Activated CD4-positive, alpha-beta T cell treated with anti-CD3 and anti-CD28 coated beads, Interleukin-2, amount 50 U/mL, for 16 hours (primary cell): ENCODE measurements around the gene IGFBP7.

Experiments used
- DNase-seq: peaks from one replicate; pipeline ENCODE4 v3.0.0-alpha.2; 2020

Gene IGFBP7, protein sequence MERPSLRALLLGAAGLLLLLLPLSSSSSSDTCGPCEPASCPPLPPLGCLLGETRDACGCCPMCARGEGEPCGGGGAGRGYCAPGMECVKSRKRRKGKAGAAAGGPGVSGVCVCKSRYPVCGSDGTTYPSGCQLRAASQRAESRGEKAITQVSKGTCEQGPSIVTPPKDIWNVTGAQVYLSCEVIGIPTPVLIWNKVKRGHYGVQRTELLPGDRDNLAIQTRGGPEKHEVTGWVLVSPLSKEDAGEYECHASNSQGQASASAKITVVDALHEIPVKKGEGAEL

DNA sequence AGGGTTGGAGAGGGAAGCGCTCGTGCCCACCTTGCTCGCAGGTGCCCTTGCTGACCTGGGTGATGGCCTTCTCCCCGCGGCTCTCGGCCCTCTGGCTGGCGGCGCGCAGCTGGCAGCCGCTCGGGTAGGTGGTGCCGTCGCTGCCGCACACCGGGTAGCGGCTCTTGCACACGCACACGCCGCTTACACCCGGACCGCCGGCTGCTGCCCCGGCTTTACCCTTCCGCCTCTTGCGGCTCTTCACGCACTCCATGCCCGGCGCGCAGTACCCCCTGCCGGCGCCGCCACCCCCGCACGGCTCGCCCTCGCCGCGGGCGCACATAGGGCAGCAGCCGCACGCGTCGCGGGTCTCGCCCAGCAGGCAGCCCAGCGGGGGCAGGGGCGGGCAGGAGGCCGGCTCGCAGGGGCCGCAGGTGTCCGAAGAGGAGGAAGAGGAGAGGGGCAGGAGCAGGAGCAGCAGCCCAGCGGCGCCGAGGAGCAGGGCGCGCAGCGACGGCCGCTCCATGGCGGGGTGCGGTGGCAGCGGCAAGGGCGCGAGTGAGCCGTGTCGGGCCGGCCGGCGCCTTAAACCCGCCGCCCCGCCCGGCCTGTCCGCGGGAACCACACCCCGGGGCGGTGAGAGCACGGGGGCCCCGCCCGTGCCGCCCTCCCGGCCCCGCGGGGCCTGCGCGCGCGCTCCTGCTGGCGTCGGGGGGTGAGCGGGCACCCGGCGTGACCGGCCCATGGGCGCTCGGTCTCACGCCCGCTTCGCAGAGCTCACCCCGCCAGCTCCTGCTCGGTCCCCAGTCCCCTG, at the start of gene IGFBP7:
Gene IGFBP7, minus strand, starts transcription at position 539 of the 793 bp plus-strand sequence. Its CDS starts 34 bp downstream, at position 505.
- DNase-seq: no peak

DNA sequence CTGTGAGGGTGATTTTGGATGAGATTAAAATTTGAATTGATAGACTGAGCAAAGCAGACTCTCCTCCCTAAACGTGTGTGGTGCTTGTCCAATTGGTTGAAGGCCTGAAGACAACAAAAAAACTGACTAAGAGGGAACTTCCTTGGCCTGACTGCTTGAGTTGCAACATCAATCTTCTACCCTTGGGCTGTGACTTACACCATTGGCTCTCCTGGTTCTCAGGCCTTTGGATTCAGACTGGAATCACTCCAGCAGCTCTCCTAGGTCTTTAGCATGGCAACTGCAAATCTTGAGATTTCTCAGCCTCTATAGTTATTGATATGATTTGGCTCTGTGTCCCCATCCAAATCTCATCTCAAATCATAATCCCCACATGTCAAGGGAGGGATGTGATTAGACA, 49.7 kb upstream of the IGFBP7 start:
- no peak for DNase-seq

DNA sequence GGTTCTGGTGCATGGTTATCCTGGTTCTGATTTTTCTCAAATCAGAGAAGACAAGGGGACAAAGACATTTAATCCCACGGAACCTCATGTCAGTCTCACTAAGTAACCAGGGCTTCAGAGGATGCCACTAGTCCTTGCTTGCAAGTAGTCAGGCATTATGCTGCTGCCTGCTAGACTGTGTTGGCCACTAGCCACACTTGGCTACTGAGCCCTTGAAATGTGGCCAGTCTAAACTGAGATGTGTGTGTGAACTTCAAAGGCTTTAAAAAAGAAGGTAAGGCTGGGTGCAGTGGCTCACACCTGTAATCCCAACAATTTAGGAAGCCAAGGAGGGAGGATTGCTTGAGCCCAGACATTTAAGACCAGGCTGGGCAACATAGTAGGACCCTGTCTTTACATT, 48.6 kb upstream of the IGFBP7 start:
- no peak for DNase-seq

DNA sequence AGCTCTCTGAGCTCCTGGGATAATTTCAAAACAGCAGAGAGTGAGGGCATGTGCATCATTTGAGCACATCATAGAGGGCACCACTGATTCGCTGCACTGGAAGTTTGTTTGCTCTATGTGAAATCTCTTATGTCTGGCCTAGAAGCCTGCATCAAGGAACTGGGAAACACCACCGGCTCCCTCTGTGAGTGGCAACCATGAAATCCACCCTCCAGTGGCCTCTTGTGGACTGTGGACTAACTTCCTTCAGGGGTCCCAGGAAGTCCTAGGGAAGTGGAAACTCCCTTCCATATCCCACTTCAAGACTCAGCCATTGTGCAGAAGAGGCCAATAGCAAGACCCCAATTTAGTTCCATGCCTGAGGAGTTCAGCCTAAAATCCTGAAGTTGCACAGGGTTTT, 48.0 kb upstream of the IGFBP7 start:
- no peak for DNase-seq

DNA sequence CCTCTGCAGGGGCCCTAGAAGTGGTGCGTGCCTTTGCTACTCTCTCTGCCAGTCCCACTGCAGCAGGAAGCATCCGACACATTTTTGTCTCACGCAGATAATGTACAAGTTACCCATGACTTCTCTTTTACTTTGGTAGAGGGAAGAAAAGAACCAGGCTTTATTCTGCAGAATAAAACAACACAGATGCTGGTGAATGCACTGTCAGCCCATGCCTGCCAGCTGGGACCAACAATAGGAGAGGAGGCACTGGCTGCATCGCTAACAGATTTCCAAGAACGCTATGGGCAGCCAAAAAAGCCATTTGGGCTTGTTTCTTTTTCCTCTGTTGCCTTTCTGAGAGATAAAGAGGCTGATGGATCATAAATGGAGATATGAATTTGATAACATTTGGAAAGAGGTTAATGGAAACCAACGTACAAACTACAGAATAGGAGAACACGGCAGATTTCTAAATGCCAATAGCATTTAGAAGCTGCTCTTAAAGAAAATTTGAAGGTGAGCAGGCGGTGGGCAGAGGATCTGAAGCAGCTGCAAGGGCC, 47.5 kb upstream of the IGFBP7 start:
- DNase-seq: no peak

DNA sequence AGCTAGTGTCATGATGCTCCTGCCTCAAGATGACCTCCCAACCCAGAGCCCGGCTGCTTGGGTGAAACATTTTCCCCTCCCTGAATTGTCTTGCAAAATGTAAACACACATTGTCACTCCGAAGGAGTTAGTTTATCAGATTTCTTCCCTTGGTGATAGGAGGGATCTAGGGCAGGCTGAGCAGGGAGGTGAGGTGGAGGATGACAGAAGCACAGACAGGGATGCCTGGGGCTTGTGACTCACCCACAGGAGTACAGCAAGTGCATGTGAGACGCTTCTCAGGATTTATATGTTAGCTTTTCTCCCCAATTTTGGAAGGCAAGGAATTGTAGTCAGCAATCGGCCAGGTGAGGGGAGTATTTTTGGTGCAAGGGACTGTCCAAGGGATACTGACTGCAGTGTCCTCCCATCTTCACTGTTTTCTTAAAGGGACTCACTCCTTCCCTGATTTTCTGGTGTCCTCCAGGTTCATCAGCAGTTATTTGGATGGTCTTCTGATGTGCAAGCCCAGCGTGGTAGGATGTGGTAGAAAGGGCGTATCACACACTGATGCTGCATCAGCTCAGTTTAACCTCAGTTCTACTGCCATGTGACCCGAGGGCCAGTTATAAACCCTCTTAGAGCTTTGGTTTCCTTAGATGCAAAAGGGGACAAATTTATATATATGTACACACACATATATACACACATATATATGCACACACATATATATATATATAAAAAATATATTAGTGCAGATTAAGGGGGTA, 46.2 kb upstream of the IGFBP7 start:
- DNase-seq: no peak

DNA sequence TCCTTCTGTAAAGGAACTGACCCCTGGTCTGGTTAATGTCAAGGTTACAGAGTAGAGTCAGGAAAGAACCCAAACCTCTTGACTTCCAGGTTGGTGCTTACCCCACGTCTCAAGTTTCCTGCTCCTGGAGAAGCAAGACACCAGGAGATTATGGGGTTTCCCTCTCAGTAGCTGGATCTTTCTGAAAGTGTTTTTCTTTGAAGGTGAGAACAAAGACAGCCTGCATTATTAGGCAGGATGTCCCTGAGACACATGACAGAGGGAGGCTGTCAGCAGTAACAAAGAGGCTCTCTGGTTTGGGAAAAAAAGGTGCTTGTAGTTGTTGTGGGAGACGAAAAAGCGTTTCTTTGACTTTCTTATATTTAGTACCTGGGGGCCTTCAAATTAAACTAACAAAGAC, 44.7 kb upstream of the IGFBP7 start:
- no peak for DNase-seq

DNA sequence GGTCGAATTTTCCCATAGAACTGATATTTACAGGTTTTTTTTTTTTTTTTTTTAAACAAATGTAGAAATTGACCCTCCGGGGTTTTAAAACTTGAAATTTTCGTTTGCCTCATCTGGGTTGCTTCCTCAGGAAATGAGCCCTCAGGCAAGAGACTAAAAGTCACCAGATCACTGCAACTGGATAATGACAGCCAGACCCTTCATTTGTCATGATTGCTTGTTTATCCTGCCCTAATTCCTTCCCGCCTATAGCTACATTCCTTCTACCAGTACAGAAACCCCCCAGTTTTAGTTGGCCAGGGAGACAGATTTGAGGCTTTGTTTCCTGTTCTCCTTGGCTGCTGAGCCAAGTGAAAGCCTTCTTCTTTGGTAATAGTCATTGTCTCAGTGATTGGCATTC, 44.0 kb upstream of the IGFBP7 start:
- no peak for DNase-seq

DNA sequence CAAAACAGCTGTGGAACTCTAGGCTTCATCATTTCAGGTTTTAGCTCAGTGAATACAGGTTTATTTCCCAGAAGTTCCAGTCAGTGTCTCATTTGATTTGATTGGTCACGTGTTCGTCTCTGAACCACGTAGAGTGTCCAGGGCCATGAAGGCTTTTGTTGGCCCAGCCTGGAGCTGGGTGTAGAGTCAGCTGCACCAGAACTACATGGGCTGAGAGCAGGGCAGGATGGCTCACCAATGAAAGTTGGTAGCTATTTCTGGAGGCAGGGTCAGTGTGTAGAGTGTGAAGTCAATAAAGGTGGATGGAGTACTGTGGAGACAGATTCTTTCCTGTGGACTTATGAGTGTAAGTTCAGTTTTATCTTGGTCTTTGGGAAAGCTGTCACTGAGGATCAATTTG, 43.0 kb upstream of the IGFBP7 start:
- DNase-seq: no peak

DNA sequence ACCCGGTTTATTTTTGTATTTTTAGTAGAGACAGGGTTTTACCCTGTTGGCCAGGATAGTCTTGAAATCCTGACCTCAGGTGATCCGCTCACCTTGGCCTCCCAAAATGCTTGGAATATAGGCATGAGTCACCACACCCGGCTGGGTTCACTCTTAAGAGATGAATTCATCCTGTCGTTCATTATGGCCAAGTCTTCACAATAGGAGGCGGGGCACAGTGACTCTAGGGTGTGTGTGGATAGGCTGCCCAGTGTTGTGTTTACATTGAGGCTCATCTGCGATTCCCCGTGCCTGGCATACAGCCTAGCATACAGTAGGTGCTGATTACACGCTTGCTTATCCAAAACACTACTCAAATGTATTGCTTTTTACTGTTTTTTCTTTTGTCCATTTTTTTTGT, 41.3 kb upstream of the IGFBP7 start:
- no peak for DNase-seq

DNA sequence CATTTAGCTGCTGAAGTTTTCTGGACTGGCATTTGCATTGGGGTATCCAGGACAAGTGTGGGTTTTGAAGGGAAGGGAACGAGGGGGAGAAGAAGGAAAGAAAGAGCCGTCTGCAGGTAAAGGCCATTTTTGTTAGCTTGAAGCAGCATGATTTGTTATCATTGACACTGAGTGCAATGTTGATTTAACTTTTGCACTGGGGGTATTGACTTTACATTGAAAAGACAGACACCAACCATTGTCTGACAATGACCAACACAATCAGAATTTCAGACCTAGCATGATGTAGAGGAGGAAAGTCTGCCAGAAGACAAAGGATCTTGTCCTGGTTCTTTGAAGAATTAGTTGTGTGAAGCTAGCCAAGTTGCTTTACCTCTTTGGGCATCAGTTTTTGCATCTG, 39.6 kb upstream of the IGFBP7 start:
- no peak for DNase-seq

DNA sequence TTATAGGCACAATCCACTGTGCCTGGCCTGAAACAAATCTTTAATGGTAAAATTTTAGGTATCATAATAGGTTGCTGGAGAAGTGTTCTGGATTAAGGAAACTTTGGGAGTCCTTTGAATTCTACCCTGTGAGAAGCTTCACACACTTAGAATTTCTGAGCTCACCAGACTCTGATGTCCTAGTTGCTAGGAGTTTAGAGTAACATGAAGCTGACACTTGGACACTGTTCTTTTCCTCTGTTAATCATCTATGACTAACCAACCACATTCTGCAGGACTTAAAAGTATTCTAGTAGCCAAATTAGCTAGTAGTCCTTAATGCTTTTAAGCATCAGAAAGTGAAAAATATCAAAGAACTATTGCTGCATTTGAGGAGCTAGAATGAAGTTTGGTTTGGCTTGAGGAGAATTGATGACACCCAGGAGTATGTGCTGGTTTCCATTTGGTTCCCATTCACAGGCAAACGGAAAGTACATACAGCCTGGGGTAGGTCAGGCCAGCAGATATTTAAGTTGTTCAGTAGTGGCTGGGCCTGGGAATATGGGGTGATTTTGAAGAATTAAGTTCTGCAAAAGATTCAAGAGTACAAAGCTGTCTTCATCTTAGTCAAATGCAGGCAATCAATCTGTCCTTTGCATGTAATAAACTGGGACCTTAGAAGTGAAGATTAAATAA, 38.8 kb upstream of the IGFBP7 start:
- DNase-seq: no peak

DNA sequence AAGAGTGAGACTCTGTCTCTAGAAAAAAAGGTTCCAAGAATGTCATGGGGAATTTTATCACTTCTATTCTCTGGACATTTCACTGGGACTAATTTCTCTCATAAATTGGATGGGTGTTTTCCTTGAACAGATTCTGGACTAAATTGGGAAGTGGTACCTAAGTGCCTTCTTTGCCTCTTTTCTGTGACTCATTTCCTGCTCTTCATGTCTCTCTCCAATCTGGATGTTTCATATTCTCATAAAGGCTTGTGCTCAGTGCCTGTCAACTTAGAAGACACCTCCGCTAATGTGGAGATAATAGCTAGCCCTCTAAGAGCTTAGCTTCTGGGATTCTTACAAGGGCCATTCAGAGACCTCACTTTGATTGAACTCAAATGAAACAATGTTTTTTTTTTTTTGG, 38.0 kb upstream of the IGFBP7 start:
- no peak for DNase-seq

DNA sequence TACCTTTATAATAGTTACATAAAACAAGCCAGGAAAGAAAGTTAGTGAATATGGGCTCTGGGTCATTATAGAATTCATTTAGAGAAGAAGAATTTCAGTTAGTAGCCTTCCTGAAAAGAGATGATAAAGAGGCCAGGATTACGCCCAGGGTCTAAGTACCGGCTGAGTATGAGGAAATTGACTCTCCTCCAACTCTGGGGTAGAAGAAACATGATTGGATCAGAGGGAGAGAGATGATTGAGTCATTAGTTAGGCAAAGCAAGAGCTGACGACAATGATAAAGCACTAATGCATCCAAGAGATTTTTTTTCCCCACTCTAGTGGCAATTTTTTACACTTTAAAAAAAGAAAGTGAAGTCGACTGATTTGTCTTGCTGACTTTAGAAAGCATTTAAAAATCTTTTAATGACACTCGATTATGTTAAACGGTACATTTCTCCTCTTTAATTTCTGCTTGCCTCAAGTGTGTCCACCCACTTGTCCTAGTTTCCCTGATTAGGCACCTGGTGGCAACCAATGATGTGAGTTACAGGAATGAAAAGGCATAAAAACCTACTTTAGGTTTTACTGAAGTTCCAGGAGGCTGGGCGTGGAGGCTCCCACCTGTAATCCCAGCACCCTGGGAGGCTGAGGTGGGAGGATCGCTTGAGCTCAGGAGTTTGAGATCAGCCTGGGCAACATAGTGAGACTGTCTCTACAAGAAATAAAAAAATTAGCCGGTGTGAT, 37.3 kb upstream of the IGFBP7 start:
- no peak for DNase-seq

DNA sequence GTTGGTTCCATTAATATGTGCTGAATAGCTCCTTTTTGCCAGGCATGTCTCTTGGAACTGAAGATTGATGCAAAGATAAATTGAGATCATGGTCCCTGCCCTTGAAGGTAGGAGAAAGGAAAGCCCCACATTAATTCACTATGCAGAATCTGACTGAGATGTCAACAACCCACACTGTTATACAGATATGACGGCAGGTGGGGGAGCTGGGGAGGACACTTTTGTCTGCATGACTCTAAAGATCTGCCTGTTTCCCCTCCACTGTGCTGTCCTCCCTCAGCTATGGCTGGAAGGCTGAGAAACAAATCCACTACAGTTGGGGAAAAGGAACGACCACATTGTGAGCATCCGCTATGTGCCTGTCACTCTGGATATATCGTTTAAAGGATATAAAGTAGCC, 36.3 kb upstream of the IGFBP7 start:
- DNase-seq: no peak

DNA sequence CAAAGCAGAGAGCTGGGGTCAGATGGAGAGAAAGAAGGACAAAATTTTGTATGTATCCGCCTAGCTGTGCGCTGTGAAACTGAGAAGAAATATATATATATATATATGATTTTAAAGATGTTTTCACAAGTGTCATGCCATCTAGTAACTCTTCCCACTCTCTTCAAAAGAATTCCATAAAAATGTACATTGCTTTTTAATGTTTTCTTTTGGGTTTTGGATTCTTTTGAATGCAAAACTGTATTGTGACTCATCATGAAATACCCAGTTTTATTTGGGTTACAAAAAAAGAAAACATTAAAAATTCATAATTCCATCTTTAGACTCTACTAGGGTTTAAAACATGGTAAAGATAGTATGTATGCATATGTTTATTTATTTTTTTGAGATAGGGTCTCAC, 34.3 kb upstream of the IGFBP7 start:
- no peak for DNase-seq

DNA sequence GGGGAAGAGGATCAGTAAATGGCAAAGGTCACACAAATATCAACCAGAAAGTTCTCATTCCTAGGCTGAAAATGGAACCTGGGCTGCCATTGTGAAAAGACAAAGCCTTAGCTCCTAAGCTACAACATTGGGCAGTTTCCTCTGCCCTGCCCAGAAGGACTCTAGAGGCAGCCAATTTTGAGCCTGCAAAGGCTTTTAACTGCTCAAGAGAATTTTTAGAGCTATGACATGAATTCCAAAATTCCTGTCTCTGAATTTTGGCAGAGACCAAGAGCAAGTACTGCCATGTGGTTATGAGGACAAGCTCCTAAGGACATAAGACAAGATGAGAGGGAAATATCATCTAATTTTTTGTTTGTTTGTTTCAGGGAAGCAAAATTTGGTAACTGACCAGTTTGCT, 29.6 kb upstream of the IGFBP7 start:
- no peak for DNase-seq

DNA sequence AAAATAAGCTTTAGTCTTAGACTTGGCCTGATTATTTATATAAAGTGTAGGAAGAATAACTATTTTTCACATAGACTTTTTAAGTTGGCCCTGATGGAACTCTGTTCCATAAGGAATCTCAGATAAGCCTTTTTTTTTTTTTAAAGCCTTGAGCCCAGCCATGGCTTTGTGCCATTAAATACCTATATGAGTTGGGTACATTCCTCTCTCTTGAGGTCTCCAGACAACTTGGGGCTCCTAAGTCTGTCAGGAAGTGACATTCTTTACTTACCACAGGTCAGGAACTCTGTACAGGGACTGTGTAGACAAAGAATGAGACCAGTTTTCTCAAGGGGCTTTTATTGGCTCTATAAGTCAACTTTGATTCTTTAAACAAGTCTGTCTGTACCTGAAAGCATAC, 27.1 kb upstream of the IGFBP7 start:
- no peak for DNase-seq

DNA sequence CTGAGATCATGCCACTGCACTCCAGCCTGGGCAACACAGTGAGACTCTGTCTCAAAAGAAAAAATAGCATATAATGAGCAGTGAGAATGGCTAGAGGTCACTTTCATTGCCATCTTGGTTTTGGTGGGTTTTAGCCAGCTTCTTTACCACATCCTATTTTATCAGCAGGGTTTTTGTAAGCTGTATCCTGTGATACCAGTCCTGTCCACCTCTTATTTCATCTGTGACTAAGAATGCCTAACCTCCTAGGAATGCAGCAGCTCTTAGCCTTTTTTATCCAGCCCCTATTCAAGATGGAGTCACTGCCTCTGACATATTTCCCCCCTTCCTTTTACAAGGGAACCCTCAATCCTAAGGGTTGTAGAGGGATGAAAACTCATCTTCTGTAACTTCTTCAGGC, 26.1 kb upstream of the IGFBP7 start:
- DNase-seq: no peak

DNA sequence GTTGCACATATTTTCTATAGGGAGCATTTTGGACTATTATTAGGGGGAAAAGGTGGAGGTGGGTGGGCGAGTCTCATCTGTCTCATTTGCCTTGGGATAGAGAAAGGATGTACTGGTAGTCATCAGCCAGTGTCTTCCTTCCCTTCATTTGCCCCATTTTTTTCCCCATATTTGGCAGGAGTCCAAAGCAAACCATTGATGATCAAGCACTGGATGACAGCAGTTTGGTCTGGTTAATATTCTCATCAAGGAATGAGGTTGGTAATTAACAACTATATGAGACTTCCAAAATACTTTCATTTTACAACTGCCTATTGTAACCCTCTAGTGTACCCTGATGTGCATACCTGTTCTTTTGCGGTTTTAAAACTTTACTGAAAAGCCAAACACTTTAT, 22.6 kb upstream of the IGFBP7 start:
- no peak for DNase-seq

DNA sequence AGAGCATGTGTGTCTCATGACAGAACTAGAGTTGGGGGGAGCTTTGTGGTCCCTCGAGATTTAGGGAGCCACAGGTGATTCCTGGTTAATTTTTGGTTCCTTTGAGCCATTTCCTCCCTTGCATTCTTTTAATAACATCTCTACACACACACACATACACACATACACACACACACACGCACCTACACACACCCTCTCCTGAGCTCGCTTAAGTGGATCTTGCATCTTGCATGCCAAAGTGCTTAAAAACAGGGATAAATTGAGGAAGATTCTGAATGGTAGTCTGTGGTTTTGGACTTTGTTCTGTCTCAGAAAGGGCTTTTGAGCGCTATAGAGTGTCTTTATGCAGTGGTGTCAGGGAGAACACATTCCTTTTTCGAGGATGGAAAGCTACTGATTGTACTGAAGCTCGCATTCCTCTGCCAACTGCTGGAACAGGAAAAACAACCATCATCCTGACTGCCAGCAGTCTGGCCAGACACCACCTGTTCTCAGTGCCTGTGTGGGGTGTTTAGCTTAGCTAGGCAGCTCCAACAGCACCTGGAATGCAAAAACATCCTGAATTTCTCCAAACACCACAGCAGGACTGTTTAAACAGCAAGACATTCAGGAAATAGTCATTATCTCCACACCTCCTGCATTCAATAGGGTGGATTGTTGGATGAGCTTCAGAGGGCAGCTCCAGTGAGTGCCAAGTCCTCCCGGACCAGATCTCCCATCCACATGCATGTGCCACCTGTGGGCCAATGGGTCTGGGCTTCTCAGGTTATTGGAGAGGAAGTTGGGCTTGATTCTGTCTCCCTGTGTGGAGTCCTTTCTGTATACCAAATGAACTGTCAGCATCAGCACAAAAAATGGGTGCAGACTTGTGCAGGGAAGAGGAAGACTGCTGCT, 21.9 kb upstream of the IGFBP7 start:
- DNase-seq: no peak
